ENCODE results near the gene AMOTL2. TPM values are rescaled to one million over a fixed set of nuclear protein-coding genes. Genes with fewer than 3 reads are reported as not detected.
A peak's percentile ranks its signal among the peaks of the same experiment; 100 is the strongest.

Gene AMOTL2
- total RNA-seq, 1 experiment from 2014 or later = 76.9 TPM

DNA sequence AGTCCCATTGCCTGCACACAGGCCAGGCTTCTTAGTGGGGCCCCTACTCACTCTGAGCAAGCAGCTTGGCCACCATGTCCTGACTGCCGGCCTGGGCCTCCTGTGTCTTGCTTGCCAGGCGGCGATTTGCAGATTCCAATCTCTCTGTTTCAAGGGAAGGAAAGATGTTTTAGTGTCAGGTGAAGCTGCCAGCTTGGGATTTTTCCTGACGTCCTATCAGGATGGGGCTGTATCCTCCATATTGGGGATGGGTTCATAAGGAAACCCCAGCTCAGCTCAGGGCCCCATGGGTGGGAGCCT is 8.5 kb downstream of the AMOTL2 start:
- H3K27ac Mint-ChIP-seq = peak overlapping the region; percentile 93
- DNase-seq (ENCODE audit: low spot score) = no peak
- CTCF ChIA-PET = interaction anchor here (1.0 to 4.4 kb wide), 5 partner anchors 9 to 108 kb away, joined by 4 to 57 read pairs (median 29); partner anchors contain the start of gene AMOTL2

DNA sequence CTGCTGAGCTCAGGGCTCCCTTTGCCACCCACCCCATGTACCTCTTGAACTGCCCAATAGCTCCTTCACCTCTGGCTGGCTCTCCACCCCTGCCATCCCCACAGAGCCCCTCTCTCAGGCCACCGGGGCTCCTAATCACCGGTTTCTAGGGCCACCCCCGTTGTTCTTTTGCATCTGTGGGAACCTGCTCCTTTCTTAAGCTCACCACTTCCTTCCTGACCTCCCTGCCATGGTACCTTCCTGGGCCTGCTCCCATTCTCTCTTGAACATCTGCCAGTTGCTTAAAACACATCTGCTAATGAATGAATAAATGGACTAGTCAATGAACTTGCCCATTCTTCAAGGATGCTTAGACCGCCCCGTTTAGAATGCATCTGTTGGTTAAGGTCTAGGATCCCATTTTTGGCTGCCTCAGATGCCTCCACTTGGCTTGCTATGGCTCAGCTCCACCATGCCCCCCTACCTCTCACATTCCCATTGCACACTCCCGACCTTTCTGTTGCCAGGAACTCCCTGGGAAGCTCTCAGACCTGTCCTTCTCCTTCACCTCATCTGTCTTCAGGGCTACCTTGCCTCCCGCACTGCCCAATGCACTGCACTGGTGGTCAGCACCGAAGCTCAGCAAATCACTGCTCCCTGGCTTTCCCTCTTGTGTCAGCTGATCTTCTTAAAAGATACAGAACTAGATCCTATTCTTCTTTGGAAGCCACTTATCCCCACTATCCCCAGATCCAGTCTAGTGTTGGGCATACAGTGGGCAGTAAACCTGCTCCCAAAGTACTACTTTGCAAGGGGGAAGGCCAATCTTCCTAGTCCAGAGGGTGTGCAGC is 9.1 kb downstream of the AMOTL2 start:
- TF ChIP-seq, protein P1, sequence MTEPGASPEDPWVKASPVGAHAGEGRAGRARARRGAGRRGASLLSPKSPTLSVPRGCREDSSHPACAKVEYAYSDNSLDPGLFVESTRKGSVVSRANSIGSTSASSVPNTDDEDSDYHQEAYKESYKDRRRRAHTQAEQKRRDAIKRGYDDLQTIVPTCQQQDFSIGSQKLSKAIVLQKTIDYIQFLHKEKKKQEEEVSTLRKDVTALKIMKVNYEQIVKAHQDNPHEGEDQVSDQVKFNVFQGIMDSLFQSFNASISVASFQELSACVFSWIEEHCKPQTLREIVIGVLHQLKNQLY (CRISPR knock-in tag; IDR thresholded peaks at IDR 0.05) = no peak
- TF ChIP-seq ZNF423 (CRISPR knock-in tag; IDR thresholded peaks at IDR 0.05) = 0 out of 2 replicates have a peak, but pooled peaks have one; percentile 37

More for the DNA sequence above, 8.5 kb downstream of the AMOTL2 start:
- H3K9me3 Mint-ChIP-seq = no peaks in the 10 kb centered on the region
- no peaks in the 10 kb centered on the region for H3K27me3 Mint-ChIP-seq (ENCODE audit: low read depth)
- H3K4me3 Mint-ChIP-seq = no peak overlapping the region
- TF ChIP-seq ZNF121 (CRISPR knock-in tag; IDR thresholded peaks at IDR 0.05) (no peak), NFATC4 (CRISPR knock-in tag; IDR thresholded peaks at IDR 0.05) (no peak), NFE2L1 (CRISPR knock-in tag; IDR thresholded peaks at IDR 0.05) (no peak)
- POLR2A ChIA-PET = interaction anchor here (0.6 to 3.9 kb wide), 3 partner anchors 8 to 57 kb away, joined by 3 to 113 read pairs (median 4); partner anchors contain the start of gene AMOTL2
- no peak for ATAC-seq
- H3K4me1 Mint-ChIP-seq = peaks cover 57% of the 10 kb centered on the region
- peaks cover 77% of the 10 kb centered on the region for H3K36me3 Mint-ChIP-seq

DNA sequence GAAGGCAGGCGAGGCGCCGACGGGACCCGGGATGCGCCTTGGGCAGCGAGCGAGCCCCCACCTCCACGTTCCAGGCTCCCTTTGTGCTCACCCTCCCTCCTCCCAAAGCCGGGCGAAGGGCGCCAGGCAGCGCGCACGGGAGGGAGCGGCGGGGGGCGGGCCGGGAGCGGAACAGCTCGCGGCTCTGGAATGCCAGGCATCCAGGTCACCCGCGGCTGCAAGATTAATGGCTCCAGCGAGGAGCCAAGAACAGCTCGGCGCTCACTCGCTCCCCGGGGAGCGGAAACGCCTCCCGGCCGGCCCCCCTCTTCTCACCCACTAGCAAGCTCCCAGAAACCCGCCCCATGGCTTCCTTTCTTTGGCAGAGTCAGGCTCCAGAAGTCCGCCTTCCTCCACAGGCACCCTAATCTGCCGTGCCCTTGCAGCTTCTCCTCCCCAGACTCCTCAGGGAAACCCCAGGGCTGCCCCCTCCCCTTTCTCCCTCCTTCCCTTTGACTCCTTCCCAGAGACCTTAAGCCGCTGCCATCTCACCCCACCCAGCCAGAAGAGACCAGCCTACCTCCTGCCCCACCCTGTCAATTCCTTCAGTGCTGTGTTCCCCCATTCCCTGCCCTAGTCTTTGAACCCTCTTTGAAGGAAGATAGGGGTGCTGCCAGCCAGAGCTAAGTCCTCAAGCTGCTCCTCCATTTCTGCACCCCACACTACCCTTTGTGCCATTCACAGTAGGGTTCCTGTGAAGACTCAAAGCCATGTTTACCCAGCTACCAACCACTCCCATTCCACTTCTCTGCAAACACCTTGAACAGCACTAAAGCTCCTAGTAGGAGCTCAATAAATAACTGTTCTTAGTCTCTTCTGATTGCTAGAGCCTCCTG is 9.9 kb downstream of the AMOTL2 start:
- CTCF ChIA-PET = interaction anchor here (0.6 to 4.4 kb wide), 26 partner anchors 8 to 151 kb away, joined by 3 to 57 read pairs (median 4); partner anchors contain the start of genes AMOTL2 and RYK
- DNase-seq (ENCODE audit: low spot score) = peak; percentile 96
- H3K4me3 Mint-ChIP-seq = peak overlapping the region; percentile 37
- H3K9me3 Mint-ChIP-seq = no peaks in the 10 kb centered on the region
- POLR2A ChIA-PET = interaction anchor here (0.6 to 3.9 kb wide), 14 partner anchors 10 to 193 kb away, joined by 3 to 113 read pairs (median 6); partner anchors contain the start of genes AMOTL2, ANAPC13, CEP63 and RYK
- H3K4me1 Mint-ChIP-seq = peaks cover 48% of the 10 kb centered on the region
- peak overlapping the region; percentile 96 for H3K27ac Mint-ChIP-seq
- H3K27me3 Mint-ChIP-seq (ENCODE audit: low read depth) = no peaks in the 10 kb centered on the region
- peaks cover 77% of the 10 kb centered on the region for H3K36me3 Mint-ChIP-seq
- peak; percentile 73 for ATAC-seq
- TF ChIP-seq, protein P2, sequence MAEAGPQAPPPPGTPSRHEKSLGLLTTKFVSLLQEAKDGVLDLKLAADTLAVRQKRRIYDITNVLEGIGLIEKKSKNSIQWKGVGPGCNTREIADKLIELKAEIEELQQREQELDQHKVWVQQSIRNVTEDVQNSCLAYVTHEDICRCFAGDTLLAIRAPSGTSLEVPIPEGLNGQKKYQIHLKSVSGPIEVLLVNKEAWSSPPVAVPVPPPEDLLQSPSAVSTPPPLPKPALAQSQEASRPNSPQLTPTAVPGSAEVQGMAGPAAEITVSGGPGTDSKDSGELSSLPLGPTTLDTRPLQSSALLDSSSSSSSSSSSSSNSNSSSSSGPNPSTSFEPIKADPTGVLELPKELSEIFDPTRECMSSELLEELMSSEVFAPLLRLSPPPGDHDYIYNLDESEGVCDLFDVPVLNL (CRISPR knock-in tag; IDR thresholded peaks at IDR 0.05; ENCODE audit: borderline replicate concordance, low read depth) = no peak
- TF ChIP-seq ZNF423 (CRISPR knock-in tag; IDR thresholded peaks at IDR 0.05) = peak; percentile 97
- peak; percentile 70; the same call in 1 of the 2 replicates for TF ChIP-seq ZNF263 (CRISPR knock-in tag; IDR thresholded peaks at IDR 0.05; ENCODE audit: low read depth)
- TF ChIP-seq, protein P1 (CRISPR knock-in tag; IDR thresholded peaks at IDR 0.05) = no peak
- TF ChIP-seq SP1 (CRISPR knock-in tag; conservative IDR thresholded peaks at IDR 0.05) = peak; percentile 73
- peak; percentile 90 for TF ChIP-seq TEAD4 (CRISPR knock-in tag; IDR thresholded peaks at IDR 0.05)
- TF ChIP-seq, protein P3, sequence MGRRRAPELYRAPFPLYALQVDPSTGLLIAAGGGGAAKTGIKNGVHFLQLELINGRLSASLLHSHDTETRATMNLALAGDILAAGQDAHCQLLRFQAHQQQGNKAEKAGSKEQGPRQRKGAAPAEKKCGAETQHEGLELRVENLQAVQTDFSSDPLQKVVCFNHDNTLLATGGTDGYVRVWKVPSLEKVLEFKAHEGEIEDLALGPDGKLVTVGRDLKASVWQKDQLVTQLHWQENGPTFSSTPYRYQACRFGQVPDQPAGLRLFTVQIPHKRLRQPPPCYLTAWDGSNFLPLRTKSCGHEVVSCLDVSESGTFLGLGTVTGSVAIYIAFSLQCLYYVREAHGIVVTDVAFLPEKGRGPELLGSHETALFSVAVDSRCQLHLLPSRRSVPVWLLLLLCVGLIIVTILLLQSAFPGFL (CRISPR knock-in tag; IDR thresholded peaks at IDR 0.05; ENCODE audit: borderline replicate concordance) = no peak
- TF ChIP-seq, protein P4, sequence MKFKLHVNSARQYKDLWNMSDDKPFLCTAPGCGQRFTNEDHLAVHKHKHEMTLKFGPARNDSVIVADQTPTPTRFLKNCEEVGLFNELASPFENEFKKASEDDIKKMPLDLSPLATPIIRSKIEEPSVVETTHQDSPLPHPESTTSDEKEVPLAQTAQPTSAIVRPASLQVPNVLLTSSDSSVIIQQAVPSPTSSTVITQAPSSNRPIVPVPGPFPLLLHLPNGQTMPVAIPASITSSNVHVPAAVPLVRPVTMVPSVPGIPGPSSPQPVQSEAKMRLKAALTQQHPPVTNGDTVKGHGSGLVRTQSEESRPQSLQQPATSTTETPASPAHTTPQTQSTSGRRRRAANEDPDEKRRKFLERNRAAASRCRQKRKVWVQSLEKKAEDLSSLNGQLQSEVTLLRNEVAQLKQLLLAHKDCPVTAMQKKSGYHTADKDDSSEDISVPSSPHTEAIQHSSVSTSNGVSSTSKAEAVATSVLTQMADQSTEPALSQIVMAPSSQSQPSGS (CRISPR knock-in tag; IDR thresholded peaks at IDR 0.05; ENCODE audit: borderline replicate concordance, low read depth) = no peak
- TF ChIP-seq SMAD4 (CRISPR knock-in tag; IDR thresholded peaks at IDR 0.05) = no peak
- TF ChIP-seq ZNF219 (CRISPR knock-in tag; IDR thresholded peaks at IDR 0.05; ENCODE audit: borderline replicate concordance) = no peak
- TF ChIP-seq TEAD1 (CRISPR knock-in tag; IDR thresholded peaks at IDR 0.05) = peak; percentile 98
- TF ChIP-seq, protein P5, sequence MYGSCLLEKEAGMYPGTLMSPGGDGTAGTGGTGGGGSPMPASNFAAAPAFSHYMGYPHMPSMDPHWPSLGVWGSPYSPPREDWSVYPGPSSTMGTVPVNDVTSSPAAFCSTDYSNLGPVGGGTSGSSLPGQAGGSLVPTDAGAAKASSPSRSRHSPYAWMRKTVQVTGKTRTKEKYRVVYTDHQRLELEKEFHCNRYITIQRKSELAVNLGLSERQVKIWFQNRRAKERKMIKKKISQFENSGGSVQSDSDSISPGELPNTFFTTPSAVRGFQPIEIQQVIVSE (CRISPR knock-in tag; IDR thresholded peaks at IDR 0.05; ENCODE audit: borderline replicate concordance) = no peak
- TF ChIP-seq, protein P6, sequence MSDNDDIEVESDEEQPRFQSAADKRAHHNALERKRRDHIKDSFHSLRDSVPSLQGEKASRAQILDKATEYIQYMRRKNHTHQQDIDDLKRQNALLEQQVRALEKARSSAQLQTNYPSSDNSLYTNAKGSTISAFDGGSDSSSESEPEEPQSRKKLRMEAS (CRISPR knock-in tag; IDR thresholded peaks at IDR 0.05) = 0 out of 2 replicates have a peak, but pooled peaks have one; percentile 36
- TF ChIP-seq, protein P7, sequence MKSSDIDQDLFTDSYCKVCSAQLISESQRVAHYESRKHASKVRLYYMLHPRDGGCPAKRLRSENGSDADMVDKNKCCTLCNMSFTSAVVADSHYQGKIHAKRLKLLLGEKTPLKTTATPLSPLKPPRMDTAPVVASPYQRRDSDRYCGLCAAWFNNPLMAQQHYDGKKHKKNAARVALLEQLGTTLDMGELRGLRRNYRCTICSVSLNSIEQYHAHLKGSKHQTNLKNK (CRISPR knock-in tag; IDR thresholded peaks at IDR 0.05) = 0 out of 2 replicates have a peak, but pooled peaks have one; percentile 5
- TF ChIP-seq NFYB (CRISPR knock-in tag; conservative IDR thresholded peaks at IDR 0.05; ENCODE audit: low read depth) = no peak
- peak; percentile 49; the same call in 1 of the 2 replicates for TF ChIP-seq FOXP1 (CRISPR knock-in tag; IDR thresholded peaks at IDR 0.05; ENCODE audit: borderline replicate concordance)
- no peak for TF ChIP-seq JUN (CRISPR knock-in tag; IDR thresholded peaks at IDR 0.05)
- no peak for TF ChIP-seq PRRX2 (CRISPR knock-in tag; IDR thresholded peaks at IDR 0.05)

More for the DNA sequence above, 9.1 kb downstream of the AMOTL2 start:
- ChIA-PET CTCF (interaction anchor here (0.6 to 4.4 kb wide), 17 partner anchors 8 to 152 kb away, joined by 3 to 57 read pairs (median 5); partner anchors contain the start of gene AMOTL2), POLR2A (interaction anchor here (0.6 to 3.9 kb wide), 11 partner anchors 9 to 192 kb away, joined by 3 to 113 read pairs (median 6); partner anchors contain the start of gene AMOTL2)
- DNase-seq (ENCODE audit: low spot score) = no peak
- Mint-ChIP-seq H3K9me3 (no peaks in the 10 kb centered on the region), H3K27ac (peak overlapping the region; percentile 93), H3K27me3 (ENCODE audit: low read depth) (no peaks in the 10 kb centered on the region), H3K4me1 (peaks cover 55% of the 10 kb centered on the region), H3K36me3 (peaks cover 77% of the 10 kb centered on the region), H3K4me3 (peak overlapping the region; percentile 37)
- no peak for ATAC-seq

Data from WTC11 (cell line).